ENCODE results near the gene DBF4B. TPM values are rescaled to one million over a fixed set of nuclear protein-coding genes. Genes with fewer than 3 reads are reported as not detected.
"Not testable (repeated sequence)": the region's sequence is repeated elsewhere in the genome, so short reads cannot be mapped to it uniquely, and the experiment has no call there.

DBF4B gene
- total RNA-seq (2014; rRNA removed; shearing (Covaris generic)), result 8.0 and 12.2 TPM in 2 replicates

- DNase-seq (ENCODE audit: low spot score), result peak; percentile 87
These were observed at the start of gene DBF4B for GRCh38 chr17:44708401-44709263. Gene DBF4B (plus strand): TSS chr17:44708665. CDS start chr17:44708821, 156 bp downstream.

- no peak for DNase-seq (ENCODE audit: low spot score)
These were observed 46.6 kb upstream of the DBF4B start for GRCh38 chr17:44661835-44662234.

GRCh38 chr17:44663095-44663494, 45.4 kb upstream of the DBF4B start:
- DNase-seq (ENCODE audit: low spot score), result no peak

- no peak for DNase-seq (ENCODE audit: low spot score)
These were observed 43.6 kb upstream of the DBF4B start for GRCh38 chr17:44664867-44665266.

DNA sequence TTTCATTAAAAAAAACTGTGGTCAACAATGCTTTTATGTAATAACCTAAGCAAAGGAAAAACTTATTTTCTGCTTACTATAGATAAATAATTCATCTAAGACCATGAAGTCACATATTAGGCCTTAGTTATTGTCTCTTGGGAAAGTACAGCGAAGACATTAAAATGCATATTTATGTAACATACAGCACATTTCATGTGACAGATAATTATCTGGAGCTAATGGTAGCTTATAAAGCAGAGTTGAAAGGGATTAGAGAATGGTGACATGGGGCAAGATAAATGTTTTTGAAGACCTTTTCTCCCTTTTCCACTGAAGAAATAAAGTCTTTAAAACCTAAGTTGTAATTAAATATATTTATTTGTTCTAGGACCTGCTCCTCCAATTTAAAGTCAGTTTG, 42.5 kb upstream of the DBF4B start:
- DNase-seq (ENCODE audit: low spot score), result no peak

DNA sequence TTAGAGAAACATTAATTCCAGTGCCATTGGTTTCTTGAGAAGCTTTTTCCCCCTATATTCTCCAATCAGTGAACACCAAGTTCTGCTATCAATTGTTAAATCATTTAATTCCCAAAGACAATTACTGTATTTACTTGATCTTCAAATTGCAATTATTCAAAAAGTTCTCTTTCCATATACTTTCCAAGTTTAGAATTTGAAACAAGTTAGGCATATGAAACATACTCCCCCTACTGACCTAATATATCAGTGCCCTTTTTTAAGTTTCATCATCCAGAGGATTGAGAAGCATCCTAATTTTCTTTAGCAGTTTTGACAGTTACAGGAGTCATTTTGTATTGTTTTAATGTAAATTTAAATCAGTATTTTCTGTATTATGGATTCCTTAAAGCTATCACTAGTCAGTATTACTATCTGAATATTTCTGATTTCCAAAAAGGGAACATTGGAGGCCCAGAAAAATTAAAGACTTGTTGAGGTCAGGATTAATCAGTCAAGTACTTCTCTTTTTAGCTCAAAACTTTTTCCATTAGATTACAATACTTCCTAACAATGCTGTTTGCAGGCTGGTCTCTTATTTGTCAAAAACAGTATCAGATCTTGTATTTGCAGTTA, 35.9 kb upstream of the DBF4B start:
- DNase-seq (ENCODE audit: low spot score), result peak; percentile 25

- DNase-seq (ENCODE audit: low spot score), result no peak
These were observed 34.6 kb upstream of the DBF4B start for GRCh38 chr17:44673893-44674292.

DNA sequence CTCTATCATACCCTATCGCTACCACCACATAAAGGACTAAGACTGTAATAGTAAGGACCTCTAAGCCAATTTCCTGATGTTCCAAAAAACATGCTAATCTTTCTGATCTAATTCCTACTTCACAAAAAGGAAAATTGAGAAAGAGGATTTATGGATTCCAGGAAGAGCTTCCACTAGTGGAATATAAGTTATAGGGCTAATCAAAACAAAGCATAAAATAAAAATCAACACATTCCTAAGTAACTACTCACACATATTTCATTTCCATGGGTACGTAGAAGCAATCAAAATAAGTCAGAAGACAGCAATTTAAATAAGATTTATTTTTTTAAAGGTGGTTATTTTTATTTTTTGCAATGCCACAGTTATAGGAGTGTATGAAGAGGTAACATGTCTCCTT, 31.3 kb upstream of the DBF4B start:
- DNase-seq (ENCODE audit: low spot score), result peak; percentile 8

DNA sequence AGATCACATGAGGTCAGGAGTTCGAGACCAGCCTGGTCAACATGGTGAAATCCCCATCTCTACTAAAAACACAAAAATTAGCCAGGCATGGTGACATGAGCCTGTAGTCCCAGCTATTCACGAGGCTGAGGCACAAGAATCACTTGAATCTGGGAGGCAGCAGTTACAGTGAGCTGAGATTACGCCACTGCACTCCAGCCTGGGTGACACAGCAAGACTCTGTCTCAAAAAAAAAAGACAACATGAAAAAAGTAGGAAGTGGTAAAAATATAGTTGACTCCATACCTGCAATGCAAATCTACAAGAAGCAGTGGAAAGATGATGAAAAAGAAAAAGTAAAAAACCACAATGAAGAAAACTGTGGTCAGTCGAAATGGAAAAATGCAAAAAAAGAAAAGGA, 25.2 kb upstream of the DBF4B start:
- not testable (repeated sequence) for DNase-seq (ENCODE audit: low spot score)

GRCh38 chr17:44687756-44688155, 20.7 kb upstream of the DBF4B start:
- DNase-seq (ENCODE audit: low spot score), result no peak

DNA sequence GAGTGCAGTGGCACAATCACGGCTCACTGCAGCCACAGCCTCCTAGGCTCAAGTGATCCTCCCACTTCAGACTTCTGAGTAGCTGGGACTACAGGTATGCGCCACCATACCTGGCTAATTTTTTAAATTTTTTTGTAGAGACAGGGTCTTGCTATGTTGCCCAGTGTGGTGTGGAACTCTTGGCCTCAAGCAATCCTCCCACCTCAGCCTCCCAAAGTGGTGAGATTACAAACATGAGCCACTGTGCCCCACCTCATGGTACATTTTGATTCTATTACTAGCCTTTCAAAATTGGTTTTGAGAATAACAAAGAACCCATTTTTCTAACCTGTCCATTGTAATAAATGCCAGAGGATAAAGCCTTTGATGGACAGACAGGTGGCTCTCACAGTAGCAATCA, 20.3 kb upstream of the DBF4B start:
- no peak for DNase-seq (ENCODE audit: low spot score)

DNA sequence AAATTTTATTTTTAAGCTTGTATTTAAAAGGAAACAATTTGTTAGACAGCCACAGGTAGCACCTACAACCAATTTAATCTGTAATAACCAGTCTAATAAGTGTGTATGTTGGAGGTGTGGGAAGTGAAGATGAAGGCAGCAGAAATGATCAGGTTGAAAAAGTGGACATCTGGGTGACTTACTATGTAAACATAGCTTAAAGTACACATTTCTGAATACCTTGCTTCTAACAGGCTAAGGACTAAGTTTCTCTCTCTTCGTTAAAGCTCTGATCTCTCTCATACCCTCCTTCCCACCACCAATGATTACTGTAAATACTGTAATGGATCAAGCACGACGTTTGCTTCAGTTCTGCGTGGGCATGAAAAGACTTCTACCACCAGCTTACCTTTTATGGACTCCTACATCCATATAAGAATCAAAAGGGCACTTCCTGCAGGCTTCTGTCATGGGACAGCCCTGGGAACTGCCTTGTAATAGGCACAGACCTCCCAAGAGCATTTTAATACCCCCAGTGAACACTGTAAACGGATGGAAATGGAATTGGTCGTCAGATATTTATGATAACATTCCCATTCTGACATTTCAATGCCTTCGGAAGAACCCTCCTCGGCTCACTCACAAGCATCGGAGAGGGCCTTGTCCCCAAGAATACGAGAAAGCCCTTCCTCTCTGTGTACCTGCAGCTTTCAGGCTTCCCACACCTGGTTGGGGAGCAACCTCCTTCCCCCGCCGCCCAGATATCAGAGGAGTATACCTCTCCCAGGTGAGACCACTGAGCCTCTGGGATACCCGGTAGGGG, 19.6 kb upstream of the DBF4B start:
- DNase-seq (ENCODE audit: low spot score), result no peak

DNA sequence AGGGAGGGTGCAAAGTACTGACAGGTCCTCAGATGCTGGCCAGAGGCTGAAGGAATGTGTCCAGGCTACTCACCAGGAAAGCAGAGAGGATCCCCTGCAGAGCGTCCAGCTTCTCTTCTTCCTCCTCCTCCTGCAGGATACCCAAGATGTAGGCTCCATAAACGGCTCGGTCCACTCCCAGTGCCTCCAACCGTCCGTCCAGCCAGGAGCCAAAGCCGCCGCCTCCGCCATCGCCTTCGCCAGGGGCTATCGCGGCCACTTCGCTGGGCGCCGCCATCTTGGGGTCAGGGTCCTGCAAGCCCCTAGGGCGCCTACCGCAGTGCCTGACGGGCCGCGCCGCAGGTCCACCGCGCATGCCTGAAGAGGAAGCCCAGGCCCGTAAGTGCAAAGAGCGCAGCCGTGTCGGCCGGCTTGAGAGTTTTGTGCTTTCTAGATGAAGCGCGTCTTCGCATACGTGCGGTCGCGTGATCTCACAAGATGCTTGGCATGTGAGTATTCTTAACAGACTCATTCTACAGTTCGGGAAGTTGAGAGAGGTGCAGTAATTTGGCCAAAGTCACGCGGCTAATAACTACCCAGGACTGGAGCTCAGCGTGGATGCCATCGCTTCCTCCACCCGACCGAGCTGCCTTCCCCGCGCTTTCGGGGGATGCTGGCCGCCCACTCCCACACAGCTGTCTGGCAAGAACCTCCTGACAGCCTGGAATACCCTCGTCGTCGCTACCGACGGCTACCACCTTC, 18.8 kb upstream of the DBF4B start, which contains the start of gene CCDC43:
Gene CCDC43 (minus strand): TSS at position 300 of the 741 bp plus-strand sequence. CDS start 23 bp downstream, at position 277.
- DNase-seq (ENCODE audit: low spot score), result peak; percentile 86

DNA sequence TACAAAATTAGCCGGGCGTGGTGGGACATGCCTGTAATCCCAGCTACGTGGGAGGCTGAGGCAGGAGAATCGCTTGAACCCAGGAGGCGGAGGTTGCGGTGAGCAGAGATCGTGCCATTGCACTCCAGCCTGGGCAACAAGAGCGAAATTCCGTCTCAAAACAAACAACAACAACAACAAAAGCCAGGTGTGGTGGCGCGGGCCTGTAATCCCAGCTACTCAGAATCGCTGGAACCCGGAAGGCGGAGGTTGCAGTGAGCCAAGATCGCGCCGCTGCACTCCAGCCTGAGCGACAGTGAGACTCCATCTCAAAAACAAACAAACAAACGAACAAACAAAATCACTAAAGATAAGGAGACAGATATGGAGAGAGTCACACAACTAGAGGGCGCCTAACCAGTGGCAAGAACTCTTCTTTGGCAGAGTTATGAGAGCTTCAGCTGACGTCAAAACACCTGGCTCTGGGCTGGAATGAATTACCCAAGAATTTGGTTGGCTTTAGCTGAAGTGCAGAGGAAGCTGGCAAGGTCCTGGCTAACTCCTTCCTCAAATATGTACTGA, 17.6 kb upstream of the DBF4B start:
- peak; percentile 45 for DNase-seq (ENCODE audit: low spot score)

DNA sequence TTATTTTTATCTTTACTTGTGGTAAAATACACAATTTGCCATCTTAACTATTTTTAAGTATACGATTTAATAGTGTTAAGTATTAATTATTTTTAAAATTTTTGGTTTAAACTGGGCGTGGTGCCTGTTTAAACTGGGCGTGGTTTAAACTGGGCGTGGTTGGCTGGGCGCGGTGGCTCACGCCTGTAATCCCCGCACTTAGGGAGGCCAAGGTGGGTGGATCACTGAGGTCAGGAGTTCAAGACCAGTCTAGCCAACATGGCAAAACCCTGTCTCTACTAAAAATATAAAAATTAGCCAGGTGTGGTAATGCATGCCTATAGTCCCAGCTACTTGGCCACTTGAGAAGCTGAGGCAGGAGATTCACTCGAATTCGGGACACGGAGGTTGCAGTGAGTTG, 14.9 kb upstream of the DBF4B start:
- DNase-seq (ENCODE audit: low spot score), result no peak

DNA sequence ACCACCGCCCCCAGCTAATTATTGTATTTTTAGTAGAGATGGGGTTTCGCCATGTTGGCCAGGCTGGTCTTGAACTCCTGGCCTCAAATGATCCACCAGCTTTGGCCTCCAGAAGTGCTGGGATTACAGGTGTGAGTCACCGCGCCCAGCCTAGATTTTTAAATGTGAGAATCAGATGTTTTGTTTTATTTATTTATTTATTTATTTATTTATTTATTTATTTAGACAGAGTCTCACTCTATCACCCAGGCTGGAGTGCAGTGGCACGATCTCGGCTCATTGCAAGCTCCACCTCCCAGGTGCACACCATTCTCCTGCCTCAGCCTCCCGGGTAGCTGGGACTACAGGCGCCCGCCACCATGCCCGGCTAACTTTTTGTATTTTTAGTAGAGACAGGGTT, 8.2 kb upstream of the DBF4B start:
- DNase-seq (ENCODE audit: low spot score), result not testable (repeated sequence)

DNA sequence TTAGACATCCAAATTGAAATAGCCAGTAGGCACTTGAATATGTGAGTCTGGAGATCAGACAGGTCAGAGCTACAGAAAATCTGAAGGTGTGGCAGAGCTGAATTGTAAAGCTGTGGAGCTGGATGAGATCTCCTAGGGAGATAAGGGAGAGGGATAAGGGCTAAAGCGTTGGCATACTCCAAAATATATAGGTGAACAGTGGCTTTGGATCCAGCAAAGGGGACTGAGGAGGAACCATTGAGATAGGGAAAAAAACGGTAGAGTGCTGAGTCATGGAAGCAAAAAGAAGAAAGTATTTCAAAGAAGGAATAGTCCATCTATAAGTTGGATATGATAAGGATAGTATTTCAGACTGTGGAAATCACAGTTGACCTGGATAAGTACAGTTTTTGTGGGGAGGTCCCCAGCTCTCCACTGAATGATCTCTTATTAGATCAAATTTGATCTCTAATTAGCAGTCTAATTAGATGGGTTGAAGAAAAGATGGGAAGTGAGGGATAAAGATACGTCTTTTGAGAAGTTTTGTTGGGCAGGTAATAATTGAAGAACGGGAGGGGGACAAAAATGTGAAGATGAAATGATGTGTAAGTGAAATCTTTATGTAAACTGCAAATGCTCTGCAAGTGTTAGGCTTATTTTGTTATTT, 587 bp upstream of the DBF4B start:
- no peak for DNase-seq (ENCODE audit: low spot score)

- no peak for DNase-seq (ENCODE audit: low spot score)
These were observed 11.0 kb downstream of the DBF4B start for GRCh38 chr17:44719444-44719843.

DNA sequence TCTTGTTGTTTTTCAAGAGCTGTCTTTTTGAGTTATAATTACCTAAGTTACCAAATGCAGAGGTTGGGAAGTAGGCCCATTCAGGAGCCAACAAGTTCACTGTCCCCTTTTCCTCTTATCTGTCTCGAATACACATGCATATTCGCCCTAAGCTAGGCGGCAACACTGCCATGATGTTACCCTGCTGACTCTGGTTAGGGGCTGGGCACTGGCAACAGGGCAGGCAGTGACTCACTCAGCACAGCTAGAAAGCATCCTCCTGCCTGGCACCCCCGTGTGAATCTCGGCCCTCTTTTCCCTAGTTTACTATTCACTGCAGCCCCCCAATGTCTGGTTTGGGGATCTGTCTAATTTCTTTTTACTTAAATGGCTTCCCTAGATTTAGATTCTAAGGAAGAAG, 13.8 kb downstream of the DBF4B start:
- DNase-seq (ENCODE audit: low spot score), result no peak

DNA sequence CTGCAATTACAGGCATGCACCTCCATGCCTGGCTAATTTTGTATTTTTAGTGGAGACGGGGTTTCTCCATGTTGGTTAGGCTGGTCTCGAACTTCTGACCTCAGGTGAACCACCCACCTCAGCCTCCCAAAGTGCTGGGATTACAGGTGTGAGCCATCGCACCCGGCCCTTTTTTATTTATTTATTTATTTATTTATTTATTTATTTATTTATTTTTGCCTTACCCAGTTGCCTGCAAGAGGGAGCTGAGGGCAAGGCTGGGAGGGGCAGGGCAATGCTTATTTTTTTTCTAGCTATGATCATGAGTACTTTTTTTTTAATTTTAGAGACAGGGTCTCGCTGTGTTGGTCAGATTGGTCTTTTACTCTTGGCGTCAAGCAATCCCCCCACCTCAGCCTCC, 17.7 kb downstream of the DBF4B start:
- DNase-seq (ENCODE audit: low spot score), result not testable (repeated sequence)

GRCh38 chr17:44733753-44734152, 25.3 kb downstream of the DBF4B start:
- peak; percentile 25 for DNase-seq (ENCODE audit: low spot score)
